Keratinocyte (primary cell): ENCODE data around the gene CGREF1. TPM values are rescaled to one million over a fixed set of nuclear protein-coding genes. Genes with fewer than 3 reads are reported as not detected.
A peak's percentile ranks its signal among the peaks of the same experiment; 100 is the strongest.

Source experiments
- DNase-seq: peaks from one replicate; pipeline ENCODE4 v3.0.0-alpha.2; 2011; ENCODE audit warnings: low read depth, missing footprints, low spot score
- FAIRE-seq: peaks from 2 replicates; lab custom pipeline; 2011; peaks lifted over from hg19 to GRCh38; lab: Jason Lieb, UNC
- H2AFZ ChIP-seq: 2 replicates; pipeline ENCODE4 v1.6.0; 2012; ENCODE audit warnings: low read length, control low read depth, inconsistent platforms; ENCODE audit not compliant: control insufficient read depth
- H3K27ac ChIP-seq: 2 replicates; pipeline ENCODE4 v1.5.1; 2011; ENCODE audit warnings: low read length; ENCODE audit not compliant: control insufficient read depth, insufficient read depth
- H3K27me3 ChIP-seq: 3 replicates; pipeline ENCODE4 v1.6.0; 2011; ENCODE audit warnings: low read length; ENCODE audit not compliant: control insufficient read depth, insufficient read depth; ENCODE audit errors: extremely low read depth
- H3K36me3 ChIP-seq, 2 experiments: 2 replicates in 1 of 2; 3 replicates in 1 of 2; pipeline ENCODE4 v1.5.1; 2011; ENCODE audit warnings: low read length in 2 of 2, mild to moderate bottlenecking in 1 of 2; ENCODE audit not compliant: control insufficient read depth in 2 of 2, insufficient read depth in 2 of 2; ENCODE audit errors: extremely low read depth in 1 of 2
- H3K4me1 ChIP-seq: 3 replicates; pipeline ENCODE4 v1.5.1; 2011; ENCODE audit warnings: low read length; ENCODE audit not compliant: control insufficient read depth, insufficient read depth; ENCODE audit errors: extremely low read depth
- H3K4me2 ChIP-seq: 3 replicates; pipeline ENCODE4 v1.6.0; 2011; ENCODE audit warnings: low read depth, low read length; ENCODE audit not compliant: control insufficient read depth, insufficient read depth; ENCODE audit errors: extremely low read depth
- H3K4me3 ChIP-seq, 3 experiments: fragments of 200-600 bp in 1 of 3; sonication (generic) in 1 of 3; 2 replicates in 2 of 3; 3 replicates in 1 of 3; pipeline ENCODE4 v1.5.1; 2011 to 2016; ENCODE audit warnings: low read length in 3 of 3, mild to moderate bottlenecking in 3 of 3, control low read depth in 2 of 3, inconsistent platforms in 1 of 3, low read depth in 1 of 3, mixed read lengths in 1 of 3, mixed run types in 1 of 3, moderate library complexity in 1 of 3; ENCODE audit not compliant: control insufficient read depth in 2 of 3, insufficient read depth in 2 of 3; ENCODE audit errors: extremely low read depth in 1 of 3
- H3K79me2 ChIP-seq: 2 replicates; pipeline ENCODE4 v1.6.0; 2012; ENCODE audit warnings: low read length; ENCODE audit not compliant: control insufficient read depth, insufficient read depth
- H3K9ac ChIP-seq: 3 replicates; pipeline ENCODE4 v1.6.0; 2011; ENCODE audit warnings: low read length; ENCODE audit not compliant: control insufficient read depth, insufficient read depth; ENCODE audit errors: extremely low read depth
- H3K9me1 ChIP-seq: 3 replicates; pipeline ENCODE4 v1.6.0; 2011; ENCODE audit warnings: low read length; ENCODE audit not compliant: control insufficient read depth, insufficient read depth; ENCODE audit errors: extremely low read depth
- H3K9me3 ChIP-seq: 2 replicates; pipeline ENCODE4 v1.5.1; 2012; ENCODE audit warnings: low read depth, low read length; ENCODE audit not compliant: control insufficient read depth
- H4K20me1 ChIP-seq: 3 replicates; pipeline ENCODE4 v1.6.0; 2011; ENCODE audit warnings: low read length; ENCODE audit not compliant: control insufficient read depth, insufficient read depth; ENCODE audit errors: extremely low read depth
- EZH2 ChIP-seq: IDR thresholded peaks from one replicate; pipeline ENCODE4 v1.6.1; 2012; ENCODE audit warnings: inconsistent platforms, mild to moderate bottlenecking, low read length, moderate library complexity
- dilution Hi-C: fragments of 300-500 bp; cut with MboI; formaldehyde crosslinking; loops from one replicate; pipeline ENCODE4 v1.7.0; 2020; ENCODE audit warnings: low sequenced_read_pairs; ENCODE audit not compliant: extremely low pct_ligation_motif_present
- polyA plus RNA-seq, 5 experiments: library from polyadenylated mRNA; depleted of rRNA in 3 of 5; stranded (reverse) in 3 of 5; stranded (forward) in 1 of 5; unstranded in 1 of 5; fragments of >200 nt; gene quantifications; 1 replicate in 1 of 5; 2 replicates in 3 of 5; 3 replicates in 1 of 5; pipeline versions ENCODE4 v1.2.1 to v1.2.3, GENCODE V29; 2011 to 2012; ENCODE audit warnings: missing spikeins in 2 of 5, low read depth in 1 of 5, low replicate concordance in 1 of 5
- TF ChIP-seq, protein P1 (sequence below), 3 experiments: IDR thresholded peaks in 1 of 3; conservative IDR thresholded peaks in 1 of 3; optimal IDR thresholded peaks in 1 of 3; 2 replicates in 2 of 3; 3 replicates in 1 of 3; pipeline versions ENCODE3 to v1.5.1; 2011; ENCODE audit warnings: low read length in 3 of 3, mild to moderate bottlenecking in 3 of 3, moderate library complexity in 2 of 3, control low read depth in 1 of 3, inconsistent platforms in 1 of 3; ENCODE audit not compliant: insufficient read depth in 2 of 3; ENCODE audit errors: extremely low read depth in 1 of 3

Gene CGREF1
- polyA plus RNA-seq, 1 donor (not counting 4 experiments of a cell fraction or from before 2014, with no cell fraction given) = 1.3 TPM

DNA sequence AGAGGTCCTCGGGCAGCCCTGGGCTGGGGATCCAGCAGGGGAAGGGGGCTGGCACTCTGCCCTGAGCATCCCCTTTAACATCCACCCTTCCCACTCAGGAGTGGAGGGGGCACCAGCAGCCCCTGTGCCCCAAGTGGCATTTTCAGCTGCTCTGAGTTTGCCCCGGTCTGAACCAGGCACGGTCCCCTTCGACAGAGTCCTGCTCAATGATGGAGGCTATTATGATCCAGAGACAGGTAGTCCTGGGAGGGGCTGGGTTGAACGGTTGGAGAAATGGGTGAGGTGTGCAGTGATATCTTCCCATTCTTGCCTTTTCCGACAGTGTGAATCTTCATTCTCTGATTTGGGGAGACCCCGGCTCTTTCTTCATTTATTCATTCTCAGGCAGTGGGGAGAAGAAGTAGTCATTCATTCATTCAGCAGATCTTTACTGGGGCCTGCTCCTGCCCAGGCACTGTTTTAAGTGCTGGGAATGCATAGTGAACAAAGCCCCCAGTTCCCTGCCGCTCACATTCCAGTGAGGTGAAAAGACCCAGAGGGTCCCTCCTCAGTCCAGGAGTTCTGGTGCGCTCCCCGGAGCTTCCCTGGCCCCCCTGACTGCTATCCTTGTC is 33.8 kb downstream of the CGREF1 start:
- TF ChIP-seq, protein P1, sequence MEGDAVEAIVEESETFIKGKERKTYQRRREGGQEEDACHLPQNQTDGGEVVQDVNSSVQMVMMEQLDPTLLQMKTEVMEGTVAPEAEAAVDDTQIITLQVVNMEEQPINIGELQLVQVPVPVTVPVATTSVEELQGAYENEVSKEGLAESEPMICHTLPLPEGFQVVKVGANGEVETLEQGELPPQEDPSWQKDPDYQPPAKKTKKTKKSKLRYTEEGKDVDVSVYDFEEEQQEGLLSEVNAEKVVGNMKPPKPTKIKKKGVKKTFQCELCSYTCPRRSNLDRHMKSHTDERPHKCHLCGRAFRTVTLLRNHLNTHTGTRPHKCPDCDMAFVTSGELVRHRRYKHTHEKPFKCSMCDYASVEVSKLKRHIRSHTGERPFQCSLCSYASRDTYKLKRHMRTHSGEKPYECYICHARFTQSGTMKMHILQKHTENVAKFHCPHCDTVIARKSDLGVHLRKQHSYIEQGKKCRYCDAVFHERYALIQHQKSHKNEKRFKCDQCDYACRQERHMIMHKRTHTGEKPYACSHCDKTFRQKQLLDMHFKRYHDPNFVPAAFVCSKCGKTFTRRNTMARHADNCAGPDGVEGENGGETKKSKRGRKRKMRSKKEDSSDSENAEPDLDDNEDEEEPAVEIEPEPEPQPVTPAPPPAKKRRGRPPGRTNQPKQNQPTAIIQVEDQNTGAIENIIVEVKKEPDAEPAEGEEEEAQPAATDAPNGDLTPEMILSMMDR (optimal IDR thresholded peaks at IDR 0.05 in 1 of 3, IDR thresholded peaks at IDR 0.05 in 1 of 3, conservative IDR thresholded peaks at IDR 0.05 in 1 of 3; ENCODE audit: extremely low read depth in 1 of 3, insufficient read depth in 2 of 3, low read length in 3 of 3) = no peak
- no peak for TF ChIP-seq EZH2
- peak overlapping the region; percentile 73 for H3K9ac ChIP-seq
- H3K27me3 ChIP-seq = no peaks in the 10 kb centered on the region
- H3K4me2 ChIP-seq = peak overlapping the region; percentile 79
- H3K9me3 ChIP-seq = no peaks in the 10 kb centered on the region
- no peaks in the 10 kb centered on the region for H3K9me1 ChIP-seq
- H4K20me1 ChIP-seq = no peaks in the 10 kb centered on the region
- H3K36me3 ChIP-seq = no peaks in the 10 kb centered on the region
- dilution Hi-C loops = no loop called here
- DNase-seq (no peak), FAIRE-seq (no peak)
- H3K79me2 ChIP-seq = no peaks in the 10 kb centered on the region
- peak overlapping the region; percentile 55 to 85 (median 69) for H3K4me3 ChIP-seq
- peaks cover 18% of the 10 kb centered on the region for H3K4me1 ChIP-seq
- peak overlapping the region; percentile 65 for H2AFZ ChIP-seq
- H3K27ac ChIP-seq = peak overlapping the region; percentile 2

DNA sequence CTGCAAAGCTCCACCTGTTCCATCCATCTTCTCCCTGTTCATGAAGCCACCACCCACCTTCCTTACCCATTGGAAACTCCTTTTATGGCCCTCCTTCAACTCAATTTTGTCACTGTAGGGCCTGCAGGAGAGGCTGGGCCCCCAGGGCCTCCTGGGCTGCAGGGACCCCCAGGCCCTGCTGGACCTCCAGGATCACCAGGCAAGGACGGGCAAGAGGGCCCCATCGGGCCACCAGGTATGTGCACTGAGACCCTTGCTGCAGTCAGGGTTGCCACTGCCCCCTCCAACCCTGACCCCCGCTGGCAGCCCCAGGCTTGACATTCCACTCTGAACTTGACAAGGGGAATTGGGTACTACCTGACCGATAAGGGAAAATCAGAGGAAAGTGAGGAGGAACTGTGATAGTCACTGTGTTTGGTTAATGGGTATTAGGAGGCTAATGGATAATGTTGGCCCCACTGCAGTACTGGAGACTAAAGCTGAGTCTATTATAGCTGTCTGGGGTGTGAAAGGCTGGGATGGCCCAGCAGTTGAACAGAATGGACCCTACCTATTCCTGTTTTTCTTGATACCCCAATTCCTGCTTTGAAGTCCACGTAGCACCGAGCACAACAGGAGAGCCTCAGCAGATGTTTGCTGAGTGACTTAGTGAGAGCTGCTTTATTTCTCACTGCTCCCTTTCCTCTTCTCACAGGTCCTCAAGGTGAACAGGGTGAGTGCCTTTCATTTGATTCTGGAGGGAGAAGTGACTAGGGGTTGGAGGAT is 34.4 kb downstream of the CGREF1 start:
- dilution Hi-C loops = no loop called here
- H2AFZ ChIP-seq = no peak overlapping the region
- no peak overlapping the region for H3K4me3 ChIP-seq
- H3K9ac ChIP-seq = no peak overlapping the region
- FAIRE-seq = no peak
- H3K4me1 ChIP-seq = peaks cover 18% of the 10 kb centered on the region
- no peak overlapping the region for H3K4me2 ChIP-seq
- H3K27ac ChIP-seq = no peak overlapping the region
- no peaks in the 10 kb centered on the region for H3K79me2 ChIP-seq
- no peak for DNase-seq
- no peaks in the 10 kb centered on the region for H3K36me3 ChIP-seq
- H3K9me3 ChIP-seq = no peaks in the 10 kb centered on the region
- H3K9me1 ChIP-seq = no peaks in the 10 kb centered on the region
- no peaks in the 10 kb centered on the region for H3K27me3 ChIP-seq
- H4K20me1 ChIP-seq = no peaks in the 10 kb centered on the region
- no peak for TF ChIP-seq EZH2
- TF ChIP-seq, protein P1 (optimal IDR thresholded peaks at IDR 0.05 in 1 of 3, IDR thresholded peaks at IDR 0.05 in 1 of 3, conservative IDR thresholded peaks at IDR 0.05 in 1 of 3; ENCODE audit: extremely low read depth in 1 of 3, insufficient read depth in 2 of 3, low read length in 3 of 3) = no peak
